B cell (primary cell): ENCODE data around the gene MRPL20. TPM values are rescaled to one million over a fixed set of nuclear protein-coding genes. Genes with fewer than 3 reads are reported as not detected.

Experiments
- ATAC-seq: fragments of 200-7000 bp; cut with Tn5 transposase; one replicate; pipeline ENCODE4 v1.10.0; 2021; ENCODE audit warnings: low read depth, mild to moderate bottlenecking, moderate number of reproducible peaks, moderate library complexity
- CTCF ChIA-PET: fragments of 350-600 bp; sonication (Branson Sonifier 250); formaldehyde crosslinking; loops from one replicate; lab custom pipeline; 2021; ENCODE audit warnings: antibody characterized with exemption, inconsistent platforms; lab: Charles Lee
- POLR2A ChIA-PET: fragments of 350-600 bp; sonication (Branson Sonifier 250); formaldehyde crosslinking; loops from one replicate; lab custom pipeline; 2021; ENCODE audit warnings: antibody characterized with exemption; lab: Charles Lee
- DNase-seq: peaks from one replicate; pipeline ENCODE4 v3.0.0; 2013
- H2AFZ ChIP-seq: 2 replicates; pipeline ENCODE4 v1.6.1; 2012; ENCODE audit warnings: mild to moderate bottlenecking, low read depth, low read length; ENCODE audit not compliant: insufficient read depth, poor library complexity, severe bottlenecking
- H3K27ac ChIP-seq, 2 donors: 1 replicate in 1 of 2; 2 replicates in 1 of 2; pipeline ENCODE4 v1.5.1; 2012 to 2013; ENCODE audit warnings: low read length in 2 of 2, mild to moderate bottlenecking in 2 of 2, moderate library complexity in 1 of 2
- H3K27me3 ChIP-seq, 4 experiments: fragments of 200-600 bp in 1 of 4; sonication (generic) in 1 of 4; replicated peaks in 1 of 4; 1 replicate in 2 of 4; 2 replicates in 2 of 4; pipeline versions ENCODE4 v1.6.1 to v1.7.0; 2013 to 2016; ENCODE audit warnings: low read length in 3 of 4, mild to moderate bottlenecking in 2 of 4, mixed read lengths in 1 of 4, moderate library complexity in 1 of 4; ENCODE audit not compliant: insufficient read depth in 4 of 4, control insufficient read depth in 3 of 4; ENCODE audit errors: control extremely low read depth in 1 of 4
- H3K36me3 ChIP-seq, 2 experiments: replicated peaks in 1 of 2; 1 replicate in 1 of 2; 2 replicates in 1 of 2; pipeline versions ENCODE4 v1.6.1 to v1.7.1; 2013; ENCODE audit warnings: low read length in 1 of 2; ENCODE audit not compliant: insufficient read depth in 2 of 2, control insufficient read depth in 1 of 2; ENCODE audit errors: control extremely low read depth in 1 of 2, extremely low read depth in 1 of 2
- H3K4me1 ChIP-seq, 2 donors: fragments of 200-600 bp in 1 of 2; sonication (generic) in 1 of 2; 1 replicate in 1 of 2; 2 replicates in 1 of 2; pipeline versions ENCODE4 v1.5.1 to v1.6.1; 2013 to 2017; ENCODE audit warnings: low read length in 2 of 2; ENCODE audit not compliant: control insufficient read depth in 2 of 2, insufficient read depth in 2 of 2
- H3K4me2 ChIP-seq: replicated peaks from 2 replicates; pipeline ENCODE3; 2012; ENCODE audit warnings: mild to moderate bottlenecking, low read depth, low read length; ENCODE audit not compliant: poor library complexity, severe bottlenecking
- H3K4me3 ChIP-seq, 5 experiments: fragments of 200-600 bp in 1 of 5; sonication (generic) in 1 of 5; 1 replicate in 3 of 5; 2 replicates in 2 of 5; pipeline versions ENCODE4 v1.5.1 to v1.7.0; 2011 to 2016; ENCODE audit warnings: low read length in 4 of 5, mild to moderate bottlenecking in 4 of 5, low read depth in 2 of 5, control low read depth in 1 of 5, moderate library complexity in 1 of 5; ENCODE audit not compliant: insufficient read depth in 1 of 5; ENCODE audit errors: control extremely low read depth in 1 of 5, extremely low read depth in 1 of 5
- H3K79me2 ChIP-seq: fragments of 200-600 bp; sonication (generic); one replicate; pipeline ENCODE4 v1.6.0; 2016; ENCODE audit warnings: low read length; ENCODE audit not compliant: control insufficient read depth, insufficient read depth
- H3K9ac ChIP-seq: fragments of 200-600 bp; sonication (generic); 2 replicates; pipeline ENCODE4 v1.6.1; 2017; ENCODE audit warnings: mild to moderate bottlenecking, low read length, moderate library complexity
- H3K9me3 ChIP-seq, 3 donors: one replicate each; pipeline versions ENCODE4 v1.6.1 to v1.7.1; 2013; ENCODE audit warnings: low read length in 2 of 3; ENCODE audit not compliant: control insufficient read depth in 2 of 3, insufficient read depth in 1 of 3; ENCODE audit errors: control extremely low read depth in 1 of 3
- H4K20me1 ChIP-seq: 2 replicates; pipeline ENCODE4 v1.6.0; 2012; ENCODE audit warnings: mild to moderate bottlenecking, low read length; ENCODE audit not compliant: insufficient read depth, control insufficient read depth, poor library complexity, severe bottlenecking
- H3K27ac Mint-ChIP-seq: one replicate; pipeline ENCODE4 v1.8.0; 2021; ENCODE audit warnings: mixed read lengths
- H3K27me3 Mint-ChIP-seq: one replicate; pipeline ENCODE4 v1.8.0; 2021; ENCODE audit warnings: mixed read lengths
- H3K4me1 Mint-ChIP-seq: one replicate; pipeline ENCODE4 v1.8.0; 2021; ENCODE audit warnings: mixed read lengths
- H3K4me3 Mint-ChIP-seq: one replicate; pipeline ENCODE4 v1.8.0; 2021; ENCODE audit warnings: mixed read lengths
- H3K9me3 Mint-ChIP-seq: one replicate; pipeline ENCODE4 v1.8.0; 2022; ENCODE audit warnings: mixed read lengths; ENCODE audit not compliant: insufficient read depth
- EZH2 ChIP-seq: IDR thresholded peaks from 2 replicates; pipeline ENCODE4 v1.6.1; 2012; ENCODE audit warnings: borderline replicate concordance, low read depth, mild to moderate bottlenecking, moderate library complexity, low read length; ENCODE audit not compliant: insufficient read depth, poor library complexity, severe bottlenecking
- WGBS: methylation state at CpG from one replicate; pipeline ENCODE4 v1.1.5; 2013; ENCODE audit warnings: missing lambda C conversion rate; ENCODE audit not compliant: insufficient coverage; 5-methylcytosine and 5-hydroxymethylcytosine counted together
- intact Hi-C: fragments of 100-400 bp; cut with micrococcal nuclease; formaldehyde crosslinking; loops from one replicate; pipeline ENCODE4 v1.10.0; 2022
- polyA plus RNA-seq: library from polyadenylated mRNA; depleted of rRNA; stranded (reverse); fragments of >200 nt; gene quantifications from 2 replicates; pipeline ENCODE4 v1.2.3, GENCODE V29; 2012
- total RNA-seq, 2 donors: library from RNA; stranded (reverse); fragments of 120-200 nt in 1 of 2; gene quantifications; 1 replicate in 1 of 2; 2 replicates in 1 of 2; pipeline versions ENCODE4 v1.2.3 to v1.2.4, GENCODE V29; 2013 to 2022
- TF ChIP-seq, protein P1 (sequence below): fragments of 200-600 bp; IDR thresholded peaks from one replicate; pipeline ENCODE4 v1.8.0; 2022; ENCODE audit warnings: antibody characterized with exemption, mild to moderate bottlenecking

The MRPL20 gene
- total and polyA plus RNA-seq, 2 donors (not counting 1 experiment from before 2014, with no cell fraction given) = 55.9 to 119 TPM

GRCh38 chr1:1373051-1373814, 33.9 kb downstream of the MRPL20 start:
- TF ChIP-seq EZH2 = no peak
- TF ChIP-seq, protein P1, sequence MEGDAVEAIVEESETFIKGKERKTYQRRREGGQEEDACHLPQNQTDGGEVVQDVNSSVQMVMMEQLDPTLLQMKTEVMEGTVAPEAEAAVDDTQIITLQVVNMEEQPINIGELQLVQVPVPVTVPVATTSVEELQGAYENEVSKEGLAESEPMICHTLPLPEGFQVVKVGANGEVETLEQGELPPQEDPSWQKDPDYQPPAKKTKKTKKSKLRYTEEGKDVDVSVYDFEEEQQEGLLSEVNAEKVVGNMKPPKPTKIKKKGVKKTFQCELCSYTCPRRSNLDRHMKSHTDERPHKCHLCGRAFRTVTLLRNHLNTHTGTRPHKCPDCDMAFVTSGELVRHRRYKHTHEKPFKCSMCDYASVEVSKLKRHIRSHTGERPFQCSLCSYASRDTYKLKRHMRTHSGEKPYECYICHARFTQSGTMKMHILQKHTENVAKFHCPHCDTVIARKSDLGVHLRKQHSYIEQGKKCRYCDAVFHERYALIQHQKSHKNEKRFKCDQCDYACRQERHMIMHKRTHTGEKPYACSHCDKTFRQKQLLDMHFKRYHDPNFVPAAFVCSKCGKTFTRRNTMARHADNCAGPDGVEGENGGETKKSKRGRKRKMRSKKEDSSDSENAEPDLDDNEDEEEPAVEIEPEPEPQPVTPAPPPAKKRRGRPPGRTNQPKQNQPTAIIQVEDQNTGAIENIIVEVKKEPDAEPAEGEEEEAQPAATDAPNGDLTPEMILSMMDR = no peak
- no peak overlapping the region for H3K9ac ChIP-seq
- H3K4me3 ChIP-seq = no peak overlapping the region
- 96% methylated on average over 22 of the region's 26 CpGs for WGBS
- H3K27ac Mint-ChIP-seq = peak overlapping the region; percentile 53
- H2AFZ ChIP-seq = no peak overlapping the region
- H3K9me3 Mint-ChIP-seq = no peaks in the 10 kb centered on the region
- H4K20me1 ChIP-seq = peaks cover 21% of the 10 kb centered on the region
- H3K4me1 Mint-ChIP-seq = peaks cover 11% of the 10 kb centered on the region
- H3K27me3 Mint-ChIP-seq = no peaks in the 10 kb centered on the region
- peaks cover 19 to 37% of the 10 kb centered on the region in 2 donors for H3K4me1 ChIP-seq
- no peak overlapping the region for H3K27ac ChIP-seq
- peak overlapping the region; percentile 84 for H3K4me3 Mint-ChIP-seq
- peaks cover 15% of the 10 kb centered on the region for H3K79me2 ChIP-seq
- ChIA-PET CTCF (interaction anchor here (0.6 to 3.2 kb wide), 10 partner anchors 23 to 388 kb away, joined by 3 to 16 read pairs (median 4); partner anchors contain the start of gene CCNL2), POLR2A (interaction anchor here (0.6 to 1.0 kb wide), 2 partner anchors 26 to 30 kb away, joined by 3 read pairs; partner anchors contain the start of gene CCNL2)
- H3K27me3 ChIP-seq = no peaks in the 10 kb centered on the region
- DNase-seq (no peak), ATAC-seq (no peak)
- intact Hi-C loops = no loop called here
- peaks cover 0 to 10% of the 10 kb centered on the region in 2 experiments for H3K36me3 ChIP-seq
- H3K9me3 ChIP-seq = peaks cover 0 to 3% (median 0%) of the 10 kb centered on the region in 3 donors
- peak overlapping the region; percentile 84 for H3K4me2 ChIP-seq
